A673 (cell line): ENCODE data around the gene ADTRP.

ENCODE experiments used
- CTCF ChIP-seq: fragments of 300-800, 200-600 bp; sonication (generic); conservative IDR thresholded peaks from 2 replicates; pipeline ENCODE4 v1.5.1; 2017; ENCODE audit warnings: low read depth, mild to moderate bottlenecking, antibody characterized with exemption, low read length, moderate library complexity, mixed read lengths
- EZH2 ChIP-seq: fragments of 200-600 bp; sonication (generic); IDR thresholded peaks from 2 replicates; pipeline ENCODE4 v1.6.1; 2017; ENCODE audit warnings: borderline replicate concordance, low read depth, mild to moderate bottlenecking, mixed read lengths, antibody characterized with exemption, low read length; ENCODE audit not compliant: poor library complexity, severe bottlenecking

GRCh38 chr6:11803591-11803971 lies 25.0 kb upstream of the ADTRP start:
- no peak for TF ChIP-seq CTCF
- TF ChIP-seq EZH2, result no peak
